Measurements from ENCODE around the gene PDCL2. TPM values are rescaled to one million over a fixed set of nuclear protein-coding genes. Genes with fewer than 3 reads are reported as not detected.
A peak's percentile ranks its signal among the peaks of the same experiment; 100 is the strongest.

Gene PDCL2
- total and polyA plus RNA-seq, 9 of the 15 experiments (the other 6 are each of a cell fraction or from before 2014, with no cell fraction given) = 0.62 to 2.5 (median 1.2) TPM

DNA sequence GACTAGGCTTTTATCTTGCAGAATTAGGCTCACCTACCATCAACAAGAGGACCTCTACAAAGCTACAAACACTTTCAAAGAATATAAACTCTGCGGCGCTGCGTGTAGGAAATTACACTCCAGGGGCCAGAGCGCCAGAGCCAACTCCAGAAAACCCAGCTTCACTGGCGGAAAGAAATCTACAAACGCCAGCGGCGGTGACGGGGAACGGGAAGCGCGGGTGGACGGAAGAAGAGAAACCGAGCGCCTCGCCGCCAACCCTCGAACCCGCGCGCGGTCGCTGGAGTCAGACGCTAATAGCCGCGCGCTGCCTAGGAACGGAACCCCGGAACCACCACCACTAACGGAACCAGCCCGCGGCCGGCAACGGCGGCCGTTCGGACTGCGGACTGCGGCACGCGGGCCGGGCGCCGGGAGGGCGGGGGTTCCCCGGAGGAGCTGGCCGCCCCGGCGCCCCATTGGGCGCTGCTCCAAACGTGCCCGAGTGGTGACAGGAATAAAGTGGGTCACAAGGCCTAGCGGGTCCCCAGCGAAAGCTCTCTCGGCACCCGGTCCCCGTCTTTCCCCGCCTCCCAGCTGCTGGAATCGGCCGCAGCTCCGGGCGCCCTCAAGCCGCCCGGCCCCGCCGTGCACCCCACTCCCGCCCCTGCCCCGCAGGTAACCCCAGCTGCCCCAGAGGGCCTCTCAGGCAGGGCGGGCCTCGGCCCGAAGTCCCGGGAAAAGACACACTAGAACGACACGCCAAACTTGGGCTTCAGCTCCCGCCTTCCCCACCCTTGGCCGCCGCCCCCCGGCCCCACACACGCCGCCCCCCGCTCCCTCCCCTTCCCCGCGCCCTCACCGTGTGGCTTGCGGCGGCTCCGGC lies 46.2 kb downstream of the PDCL2 start (continued):
- TF ChIP-seq WHSC1 (IDR thresholded peaks at IDR 0.05; ENCODE audit: low read length) (no peak), HSF4 (CRISPR knock-in tag; IDR thresholded peaks at IDR 0.05; ENCODE audit: borderline replicate concordance) (no peak), TBP (optimal IDR thresholded peaks at IDR 0.05; ENCODE audit: low read depth, low read length) (peak; percentile 52), ZNF3 (CRISPR knock-in tag; IDR thresholded peaks at IDR 0.05) (no peak), KLF6 (CRISPR knock-in tag; IDR thresholded peaks at IDR 0.05; ENCODE audit: borderline replicate concordance) (no peak), NUFIP1 (IDR thresholded peaks at IDR 0.05; ENCODE audit: partially characterized antibody) (no peak), HEY1 (CRISPR knock-in tag; IDR thresholded peaks at IDR 0.05; ENCODE audit: borderline replicate concordance) (no peak), NELFE (IDR thresholded peaks at IDR 0.05; ENCODE audit: insufficient read depth, insufficient read length) (no peak), MEF2A (IDR thresholded peaks at IDR 0.05; ENCODE audit: control insufficient read depth, low read depth, low read length) (no peak), CSDE1 (IDR thresholded peaks at IDR 0.05) (no peak), ARHGAP35 (IDR thresholded peaks at IDR 0.05; ENCODE audit: partially characterized antibody) (no peak), KLF1 (tag; IDR thresholded peaks at IDR 0.05) (no peak), ZBTB8A (IDR thresholded peaks at IDR 0.05; ENCODE audit: partially characterized antibody) (no peak), STAT5A (IDR thresholded peaks at IDR 0.05; ENCODE audit: borderline replicate concordance, low read length) (no peak; the same call in 1 of the 2 replicates), TEAD4 (IDR thresholded peaks at IDR 0.05; ENCODE audit: low read length) (no peak), TEAD4 (CRISPR knock-in tag; IDR thresholded peaks at IDR 0.05; ENCODE audit: borderline replicate concordance) (no peak), ZNF133 (CRISPR knock-in tag; IDR thresholded peaks at IDR 0.05) (no peak)
- TF ChIP-seq, protein P1, sequence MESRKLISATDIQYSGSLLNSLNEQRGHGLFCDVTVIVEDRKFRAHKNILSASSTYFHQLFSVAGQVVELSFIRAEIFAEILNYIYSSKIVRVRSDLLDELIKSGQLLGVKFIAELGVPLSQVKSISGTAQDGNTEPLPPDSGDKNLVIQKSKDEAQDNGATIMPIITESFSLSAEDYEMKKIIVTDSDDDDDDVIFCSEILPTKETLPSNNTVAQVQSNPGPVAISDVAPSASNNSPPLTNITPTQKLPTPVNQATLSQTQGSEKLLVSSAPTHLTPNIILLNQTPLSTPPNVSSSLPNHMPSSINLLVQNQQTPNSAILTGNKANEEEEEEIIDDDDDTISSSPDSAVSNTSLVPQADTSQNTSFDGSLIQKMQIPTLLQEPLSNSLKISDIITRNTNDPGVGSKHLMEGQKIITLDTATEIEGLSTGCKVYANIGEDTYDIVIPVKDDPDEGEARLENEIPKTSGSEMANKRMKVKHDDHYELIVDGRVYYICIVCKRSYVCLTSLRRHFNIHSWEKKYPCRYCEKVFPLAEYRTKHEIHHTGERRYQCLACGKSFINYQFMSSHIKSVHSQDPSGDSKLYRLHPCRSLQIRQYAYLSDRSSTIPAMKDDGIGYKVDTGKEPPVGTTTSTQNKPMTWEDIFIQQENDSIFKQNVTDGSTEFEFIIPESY (CRISPR knock-in tag; IDR thresholded peaks at IDR 0.05) = no peak
- TF ChIP-seq, protein P2, sequence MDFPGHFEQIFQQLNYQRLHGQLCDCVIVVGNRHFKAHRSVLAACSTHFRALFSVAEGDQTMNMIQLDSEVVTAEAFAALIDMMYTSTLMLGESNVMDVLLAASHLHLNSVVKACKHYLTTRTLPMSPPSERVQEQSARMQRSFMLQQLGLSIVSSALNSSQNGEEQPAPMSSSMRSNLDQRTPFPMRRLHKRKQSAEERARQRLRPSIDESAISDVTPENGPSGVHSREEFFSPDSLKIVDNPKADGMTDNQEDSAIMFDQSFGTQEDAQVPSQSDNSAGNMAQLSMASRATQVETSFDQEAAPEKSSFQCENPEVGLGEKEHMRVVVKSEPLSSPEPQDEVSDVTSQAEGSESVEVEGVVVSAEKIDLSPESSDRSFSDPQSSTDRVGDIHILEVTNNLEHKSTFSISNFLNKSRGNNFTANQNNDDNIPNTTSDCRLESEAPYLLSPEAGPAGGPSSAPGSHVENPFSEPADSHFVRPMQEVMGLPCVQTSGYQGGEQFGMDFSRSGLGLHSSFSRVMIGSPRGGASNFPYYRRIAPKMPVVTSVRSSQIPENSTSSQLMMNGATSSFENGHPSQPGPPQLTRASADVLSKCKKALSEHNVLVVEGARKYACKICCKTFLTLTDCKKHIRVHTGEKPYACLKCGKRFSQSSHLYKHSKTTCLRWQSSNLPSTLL (IDR thresholded peaks at IDR 0.05) = no peak
- TF ChIP-seq, protein P3, sequence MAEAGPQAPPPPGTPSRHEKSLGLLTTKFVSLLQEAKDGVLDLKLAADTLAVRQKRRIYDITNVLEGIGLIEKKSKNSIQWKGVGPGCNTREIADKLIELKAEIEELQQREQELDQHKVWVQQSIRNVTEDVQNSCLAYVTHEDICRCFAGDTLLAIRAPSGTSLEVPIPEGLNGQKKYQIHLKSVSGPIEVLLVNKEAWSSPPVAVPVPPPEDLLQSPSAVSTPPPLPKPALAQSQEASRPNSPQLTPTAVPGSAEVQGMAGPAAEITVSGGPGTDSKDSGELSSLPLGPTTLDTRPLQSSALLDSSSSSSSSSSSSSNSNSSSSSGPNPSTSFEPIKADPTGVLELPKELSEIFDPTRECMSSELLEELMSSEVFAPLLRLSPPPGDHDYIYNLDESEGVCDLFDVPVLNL (CRISPR knock-in tag; IDR thresholded peaks at IDR 0.05; ENCODE audit: low read depth) = no peak
- TF ChIP-seq, protein P4, sequence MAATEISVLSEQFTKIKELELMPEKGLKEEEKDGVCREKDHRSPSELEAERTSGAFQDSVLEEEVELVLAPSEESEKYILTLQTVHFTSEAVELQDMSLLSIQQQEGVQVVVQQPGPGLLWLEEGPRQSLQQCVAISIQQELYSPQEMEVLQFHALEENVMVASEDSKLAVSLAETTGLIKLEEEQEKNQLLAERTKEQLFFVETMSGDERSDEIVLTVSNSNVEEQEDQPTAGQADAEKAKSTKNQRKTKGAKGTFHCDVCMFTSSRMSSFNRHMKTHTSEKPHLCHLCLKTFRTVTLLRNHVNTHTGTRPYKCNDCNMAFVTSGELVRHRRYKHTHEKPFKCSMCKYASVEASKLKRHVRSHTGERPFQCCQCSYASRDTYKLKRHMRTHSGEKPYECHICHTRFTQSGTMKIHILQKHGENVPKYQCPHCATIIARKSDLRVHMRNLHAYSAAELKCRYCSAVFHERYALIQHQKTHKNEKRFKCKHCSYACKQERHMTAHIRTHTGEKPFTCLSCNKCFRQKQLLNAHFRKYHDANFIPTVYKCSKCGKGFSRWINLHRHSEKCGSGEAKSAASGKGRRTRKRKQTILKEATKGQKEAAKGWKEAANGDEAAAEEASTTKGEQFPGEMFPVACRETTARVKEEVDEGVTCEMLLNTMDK (IDR thresholded peaks at IDR 0.05; ENCODE audit: borderline replicate concordance, insufficient read depth, low read depth, low read length, poor library complexity, severe bottlenecking) = no peak

All from K562 (cell line).